Measurements from ENCODE around the gene DOCK9.

DNA sequence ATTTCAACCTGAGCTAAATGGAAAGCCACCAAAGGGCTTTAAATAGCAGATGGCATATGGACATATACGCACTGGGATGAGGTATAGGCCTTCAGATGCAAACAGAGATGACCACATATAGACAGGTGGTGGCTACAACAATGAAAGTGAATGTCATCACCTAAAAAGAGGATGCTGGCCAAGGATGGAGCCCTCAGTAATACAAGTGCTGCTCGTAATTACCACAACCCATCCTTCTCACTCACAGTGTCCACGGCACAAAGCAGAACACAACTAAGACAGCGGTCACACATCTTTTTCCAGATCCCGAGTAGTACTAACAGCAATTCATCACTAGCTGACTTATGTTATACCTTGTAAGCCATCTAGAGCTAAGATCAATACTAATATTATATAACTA lies 18.2 kb upstream of the DOCK9 start:
- TF ChIP-seq, protein P1, sequence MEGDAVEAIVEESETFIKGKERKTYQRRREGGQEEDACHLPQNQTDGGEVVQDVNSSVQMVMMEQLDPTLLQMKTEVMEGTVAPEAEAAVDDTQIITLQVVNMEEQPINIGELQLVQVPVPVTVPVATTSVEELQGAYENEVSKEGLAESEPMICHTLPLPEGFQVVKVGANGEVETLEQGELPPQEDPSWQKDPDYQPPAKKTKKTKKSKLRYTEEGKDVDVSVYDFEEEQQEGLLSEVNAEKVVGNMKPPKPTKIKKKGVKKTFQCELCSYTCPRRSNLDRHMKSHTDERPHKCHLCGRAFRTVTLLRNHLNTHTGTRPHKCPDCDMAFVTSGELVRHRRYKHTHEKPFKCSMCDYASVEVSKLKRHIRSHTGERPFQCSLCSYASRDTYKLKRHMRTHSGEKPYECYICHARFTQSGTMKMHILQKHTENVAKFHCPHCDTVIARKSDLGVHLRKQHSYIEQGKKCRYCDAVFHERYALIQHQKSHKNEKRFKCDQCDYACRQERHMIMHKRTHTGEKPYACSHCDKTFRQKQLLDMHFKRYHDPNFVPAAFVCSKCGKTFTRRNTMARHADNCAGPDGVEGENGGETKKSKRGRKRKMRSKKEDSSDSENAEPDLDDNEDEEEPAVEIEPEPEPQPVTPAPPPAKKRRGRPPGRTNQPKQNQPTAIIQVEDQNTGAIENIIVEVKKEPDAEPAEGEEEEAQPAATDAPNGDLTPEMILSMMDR (IDR thresholded peaks at IDR 0.05): no peak
- TF ChIP-seq EZH2 (IDR thresholded peaks at IDR 0.05; ENCODE audit: borderline replicate concordance, insufficient read depth, low read depth, low read length, poor library complexity, severe bottlenecking): no peak
